ENCODE results near the gene PLD1. TPM values are rescaled to one million over a fixed set of nuclear protein-coding genes. Genes with fewer than 3 reads are reported as not detected.

The PLD1 gene
- total RNA-seq, 1 experiment from 2014 or later, result 5.3 TPM

- DNase-seq, result no peak
- Histone ChIP-seq H3K36me3 (ENCODE audit: control insufficient read depth, insufficient read depth, low read length) (no peaks in the 10 kb centered on the region; the same call in 1 of the 2 replicates), H3K4me3 (ENCODE audit: low read depth, low read length) (no peak overlapping the region), H3K27me3 (replicated peaks; ENCODE audit: control insufficient read depth, insufficient read depth, low read length) (no peaks in the 10 kb centered on the region), H3K9me3 (no peaks in the 10 kb centered on the region), H3K4me1 (peaks cover 8% of the 10 kb centered on the region; the same call in 1 of the 2 replicates)
- Mint-ChIP-seq H3K9me3 (ENCODE audit: unreplicated experiment) (no peaks in the 10 kb centered on the region), H3K27me3 (ENCODE audit: insufficient read depth, unreplicated experiment) (no peaks in the 10 kb centered on the region), H3K4me1 (ENCODE audit: low read depth, unreplicated experiment) (peaks cover 8% of the 10 kb centered on the region), H3K27ac (ENCODE audit: unreplicated experiment) (no peak overlapping the region), H3K4me3 (ENCODE audit: unreplicated experiment) (no peak overlapping the region), H3K36me3 (ENCODE audit: insufficient read depth, unreplicated experiment) (no peaks in the 10 kb centered on the region)
- intact Hi-C loops (cut with micrococcal nuclease; ENCODE audit: unreplicated experiment), result no loop called here
- no TSS peak for BruUV-seq (replicated peaks)
- ChIA-PET CTCF (interaction anchor here (1.5 kb wide), 1 partner anchor 19 kb away, joined by 4 read pairs; no protein-coding TSS in a partner anchor), POLR2A (no interaction called here)
- TF ChIP-seq, protein P1, sequence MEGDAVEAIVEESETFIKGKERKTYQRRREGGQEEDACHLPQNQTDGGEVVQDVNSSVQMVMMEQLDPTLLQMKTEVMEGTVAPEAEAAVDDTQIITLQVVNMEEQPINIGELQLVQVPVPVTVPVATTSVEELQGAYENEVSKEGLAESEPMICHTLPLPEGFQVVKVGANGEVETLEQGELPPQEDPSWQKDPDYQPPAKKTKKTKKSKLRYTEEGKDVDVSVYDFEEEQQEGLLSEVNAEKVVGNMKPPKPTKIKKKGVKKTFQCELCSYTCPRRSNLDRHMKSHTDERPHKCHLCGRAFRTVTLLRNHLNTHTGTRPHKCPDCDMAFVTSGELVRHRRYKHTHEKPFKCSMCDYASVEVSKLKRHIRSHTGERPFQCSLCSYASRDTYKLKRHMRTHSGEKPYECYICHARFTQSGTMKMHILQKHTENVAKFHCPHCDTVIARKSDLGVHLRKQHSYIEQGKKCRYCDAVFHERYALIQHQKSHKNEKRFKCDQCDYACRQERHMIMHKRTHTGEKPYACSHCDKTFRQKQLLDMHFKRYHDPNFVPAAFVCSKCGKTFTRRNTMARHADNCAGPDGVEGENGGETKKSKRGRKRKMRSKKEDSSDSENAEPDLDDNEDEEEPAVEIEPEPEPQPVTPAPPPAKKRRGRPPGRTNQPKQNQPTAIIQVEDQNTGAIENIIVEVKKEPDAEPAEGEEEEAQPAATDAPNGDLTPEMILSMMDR (IDR thresholded peaks at IDR 0.05; ENCODE audit: insufficient read depth in 1 of 2, low read depth in 1 of 2, low read length in 1 of 2, severe bottlenecking in 1 of 2, unreplicated experiment in 1 of 2), result no peak
Measured at GRCh38 chr3:171790898-171791691, 19.2 kb downstream of the PLD1 start.

GRCh38 chr3:171790574-171790897, 19.7 kb downstream of the PLD1 start:
- BruUV-seq (replicated peaks), result no TSS peak

GRCh38 chr3:171789759-171790505, 20.4 kb downstream of the PLD1 start:
- no TSS peak for BruUV-seq (replicated peaks)
- no peak overlapping the region for H3K27ac Mint-ChIP-seq (ENCODE audit: unreplicated experiment)
- intact Hi-C loops (cut with micrococcal nuclease; ENCODE audit: unreplicated experiment), result loop anchor here (1.0 kb wide), 1 partner anchor 40 kb away; no protein-coding TSS in a partner anchor
- H3K9me3 Mint-ChIP-seq (ENCODE audit: unreplicated experiment), result no peaks in the 10 kb centered on the region
- CTCF ChIA-PET, result interaction anchor here (1.5 kb wide), 1 partner anchor 18 kb away, joined by 4 read pairs; no protein-coding TSS in a partner anchor
- Histone ChIP-seq H3K4me3 (ENCODE audit: low read depth, low read length) (no peak overlapping the region), H3K4me1 (peaks cover 8% of the 10 kb centered on the region; the same call in 1 of the 2 replicates), H3K9me3 (no peaks in the 10 kb centered on the region), H3K27me3 (replicated peaks; ENCODE audit: control insufficient read depth, insufficient read depth, low read length) (no peaks in the 10 kb centered on the region), H3K36me3 (ENCODE audit: control insufficient read depth, insufficient read depth, low read length) (no peaks in the 10 kb centered on the region; the same call in 1 of the 2 replicates)
- POLR2A ChIA-PET, result no interaction called here
- DNase-seq, result no peak
- H3K36me3 Mint-ChIP-seq (ENCODE audit: insufficient read depth, unreplicated experiment), result no peaks in the 10 kb centered on the region
- H3K4me1 Mint-ChIP-seq (ENCODE audit: low read depth, unreplicated experiment), result peaks cover 8% of the 10 kb centered on the region
- H3K4me3 Mint-ChIP-seq (ENCODE audit: unreplicated experiment), result no peak overlapping the region
- no peaks in the 10 kb centered on the region for H3K27me3 Mint-ChIP-seq (ENCODE audit: insufficient read depth, unreplicated experiment)
- TF ChIP-seq, protein P1 (IDR thresholded peaks at IDR 0.05; ENCODE audit: insufficient read depth in 1 of 2, low read depth in 1 of 2, low read length in 1 of 2, severe bottlenecking in 1 of 2, unreplicated experiment in 1 of 2), result no peak

More at GRCh38 chr3:171790574-171790897, 19.7 kb downstream of the PLD1 start:
- Mint-ChIP-seq H3K4me1 (ENCODE audit: low read depth, unreplicated experiment) (peaks cover 8% of the 10 kb centered on the region), H3K27me3 (ENCODE audit: insufficient read depth, unreplicated experiment) (no peaks in the 10 kb centered on the region), H3K4me3 (ENCODE audit: unreplicated experiment) (no peak overlapping the region), H3K36me3 (ENCODE audit: insufficient read depth, unreplicated experiment) (no peaks in the 10 kb centered on the region), H3K9me3 (ENCODE audit: unreplicated experiment) (no peaks in the 10 kb centered on the region), H3K27ac (ENCODE audit: unreplicated experiment) (no peak overlapping the region)
- Histone ChIP-seq H3K4me1 (peaks cover 8% of the 10 kb centered on the region; the same call in 1 of the 2 replicates), H3K9me3 (no peaks in the 10 kb centered on the region), H3K36me3 (ENCODE audit: control insufficient read depth, insufficient read depth, low read length) (no peaks in the 10 kb centered on the region; the same call in 1 of the 2 replicates), H3K4me3 (ENCODE audit: low read depth, low read length) (no peak overlapping the region), H3K27me3 (replicated peaks; ENCODE audit: control insufficient read depth, insufficient read depth, low read length) (no peaks in the 10 kb centered on the region)
- TF ChIP-seq, protein P1 (IDR thresholded peaks at IDR 0.05; ENCODE audit: insufficient read depth in 1 of 2, low read depth in 1 of 2, low read length in 1 of 2, severe bottlenecking in 1 of 2, unreplicated experiment in 1 of 2), result no peak
- ChIA-PET POLR2A (no interaction called here), CTCF (interaction anchor here (1.5 kb wide), 1 partner anchor 18 kb away, joined by 4 read pairs; no protein-coding TSS in a partner anchor)
- DNase-seq, result no peak
- intact Hi-C loops (cut with micrococcal nuclease; ENCODE audit: unreplicated experiment), result no loop called here

Data from Caco-2 (cell line).